ENCODE results near the gene ARG2. TPM values are rescaled to one million over a fixed set of nuclear protein-coding genes. Genes with fewer than 3 reads are reported as not detected.

Gene ARG2
- total RNA-seq = 2.0 and 2.8 TPM in 2 replicates

DNA sequence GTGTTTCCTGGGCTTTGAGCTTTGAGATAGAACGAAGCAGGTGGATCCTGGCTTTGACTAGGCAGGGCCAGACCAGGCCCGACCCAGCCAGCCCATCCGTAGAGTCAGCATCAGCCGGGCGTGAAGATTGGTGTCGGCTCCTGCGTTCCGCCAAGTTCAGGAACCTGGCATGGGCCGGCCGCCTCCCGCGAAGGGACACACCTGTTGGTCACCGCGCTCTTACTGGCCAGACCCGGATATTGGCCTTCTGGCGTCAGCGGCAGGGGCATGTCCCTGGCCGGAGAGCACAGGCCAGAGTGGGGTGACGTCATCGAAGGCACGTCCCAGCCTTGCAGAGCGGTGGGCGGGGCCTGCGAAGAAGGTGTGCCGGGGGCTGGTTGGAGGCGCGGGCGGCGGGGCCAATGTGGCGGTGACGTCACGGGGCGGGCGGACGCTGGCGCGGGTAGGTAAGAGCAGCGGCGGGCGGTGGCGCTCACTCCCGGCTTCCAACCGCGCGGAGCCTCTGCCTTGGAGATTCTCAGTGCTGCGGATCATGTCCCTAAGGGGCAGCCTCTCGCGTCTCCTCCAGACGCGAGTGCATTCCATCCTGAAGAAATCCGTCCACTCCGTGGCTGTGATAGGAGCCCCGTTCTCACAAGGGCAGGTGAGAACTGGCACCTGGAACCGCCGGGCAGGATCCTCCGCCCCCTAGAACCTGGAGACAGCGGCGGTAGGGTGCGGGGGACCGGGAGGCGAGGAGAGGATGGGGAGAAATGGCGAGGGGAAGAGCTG lies at the start of gene ARG2:
ARG2 (plus strand) TSS at position 475 of the 771 bp plus-strand sequence; CDS start at position 533, 58 bp downstream.

DNA sequence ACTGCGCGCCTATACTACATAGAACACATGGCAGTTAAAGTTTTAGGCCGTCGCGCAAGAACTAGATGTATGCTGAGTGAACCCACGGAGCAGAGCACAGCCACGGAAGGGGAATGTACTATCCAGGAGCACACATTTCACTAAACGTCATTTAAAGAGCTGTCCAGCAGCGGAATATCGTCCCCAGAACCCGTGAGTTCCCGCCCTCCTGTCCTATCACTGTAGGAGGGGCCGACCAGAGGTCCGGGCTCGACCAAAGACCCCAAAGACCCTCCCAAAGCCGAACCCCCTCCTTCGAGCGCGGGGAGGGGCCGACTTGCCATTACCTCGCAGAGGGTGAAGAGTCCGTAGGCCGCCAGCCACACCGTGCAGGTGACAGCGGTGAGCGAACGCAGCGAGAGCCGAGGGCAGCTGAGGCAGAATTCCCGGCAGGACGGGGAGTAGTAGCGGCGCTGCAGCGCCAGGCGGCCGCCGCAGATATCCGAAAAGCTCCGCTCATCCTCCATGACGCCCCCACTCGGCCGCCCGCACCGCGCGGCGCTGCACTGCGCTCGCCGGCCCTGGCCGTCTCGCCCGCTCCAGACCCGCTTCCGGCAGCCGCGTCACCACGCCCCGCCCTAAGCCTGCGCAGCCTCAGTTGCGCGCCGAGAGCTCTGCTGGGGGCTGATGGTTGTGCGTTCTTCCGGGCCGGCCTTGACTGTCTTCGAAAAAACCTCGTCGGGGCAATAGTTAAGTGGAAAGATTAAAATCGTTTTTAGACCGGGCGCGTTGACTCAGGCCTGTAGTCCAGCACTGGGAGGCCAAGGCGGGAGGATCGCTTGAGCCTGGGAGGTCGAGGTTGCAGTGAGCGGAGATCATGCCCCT lies 19.8 kb upstream of the ARG2 start, which contains the start of gene PIGH:
PIGH (minus strand) TSS at position 571 of the 864 bp plus-strand sequence; CDS start at position 506, 65 bp downstream.

DNA sequence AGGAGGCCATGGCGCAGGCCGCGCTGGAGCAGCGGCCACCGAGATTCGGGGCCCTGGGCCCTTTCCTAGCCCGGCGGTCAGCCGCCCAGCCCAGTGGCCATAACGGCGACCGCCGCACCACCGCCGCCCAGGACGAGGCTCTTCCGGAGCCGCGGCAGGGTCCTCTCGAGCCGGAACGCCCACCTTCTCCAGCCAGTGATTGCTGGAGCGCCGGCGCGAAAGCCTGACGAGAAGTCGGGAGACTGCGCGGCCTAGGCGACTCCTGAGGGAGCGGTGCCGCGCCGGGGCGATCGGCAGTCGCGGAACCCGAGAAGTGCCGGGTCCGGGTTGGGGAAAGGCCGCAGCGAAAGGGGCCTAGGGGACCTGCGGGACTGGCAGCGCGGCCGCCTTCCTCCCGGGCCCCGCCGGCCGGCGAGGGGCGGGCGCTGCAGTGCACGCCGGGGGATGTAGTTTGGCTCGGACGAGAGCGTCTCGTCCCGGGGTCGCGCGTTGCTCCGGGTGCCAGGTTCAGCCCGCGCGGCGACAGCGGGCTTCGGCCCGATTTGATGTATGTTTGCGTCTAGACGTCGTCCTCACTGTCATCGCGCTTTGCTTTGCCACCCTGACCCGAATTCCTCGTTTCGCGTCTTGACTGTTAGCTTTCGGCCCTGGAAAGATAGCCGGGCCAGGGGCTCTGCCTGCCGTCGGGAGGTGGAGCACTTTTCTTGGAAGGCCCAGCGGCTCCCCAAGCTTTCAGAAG lies 54.9 kb downstream of the ARG2 start, which contains the start of gene VTI1B:
VTI1B (minus strand) TSS at position 153 of the 739 bp plus-strand sequence; CDS start at position 10, 143 bp downstream.

DNA sequence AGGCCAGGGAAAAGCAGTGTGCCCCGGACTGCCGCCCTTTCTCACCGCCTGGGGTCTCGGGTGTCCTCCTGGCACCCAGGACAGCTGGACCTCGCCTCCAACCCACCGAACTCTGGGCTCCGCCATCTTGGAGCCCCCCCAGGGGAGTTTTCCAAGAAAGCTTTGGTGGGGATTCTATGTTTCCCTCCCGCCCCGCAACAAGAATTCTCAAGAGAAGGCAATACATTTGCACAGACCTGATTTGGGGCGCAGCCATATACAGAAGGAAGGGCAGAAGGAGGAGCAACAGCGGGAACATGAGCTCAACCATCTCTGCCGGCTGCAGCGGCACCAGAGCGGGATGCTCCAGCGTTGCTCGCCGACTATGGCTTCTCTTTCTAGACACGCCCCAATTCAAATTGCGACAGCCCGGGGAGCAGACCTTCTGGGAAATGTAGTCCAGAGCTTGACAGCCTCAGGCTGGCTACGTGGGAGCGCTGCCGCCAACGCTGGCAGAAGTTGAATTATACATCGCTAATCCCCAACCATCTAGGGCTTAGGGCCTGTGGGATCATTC lies 75.8 kb downstream of the ARG2 start, which contains the start of gene RDH11:
RDH11 (minus strand) TSS at position 371 of the 556 bp plus-strand sequence; CDS start at position 310, 61 bp downstream.

Other genes with a start within 250 kb of the ARG2 start
- gene PLEK2, start 207.8 kb upstream of the ARG2 start, total RNA-seq = 1.8 and 3.9 TPM in 2 replicates
- 3.6 TPM in 1 of 2 replicates, not detected in the other for gene TMEM229B, start 131.2 kb upstream of the ARG2 start, total RNA-seq
- gene PLEKHH1, start 86.6 kb upstream of the ARG2 start, total RNA-seq = under 0.01 TPM in 1 of 2 replicates, not detected in the other
- gene PIGH, start 19.7 kb upstream of the ARG2 start, total RNA-seq = 24.6 and 24.9 TPM in 2 replicates
- 47.5 and 53.1 TPM in 2 replicates for gene VTI1B, start 54.7 kb downstream of the ARG2 start, total RNA-seq
- gene RDH11, start 75.8 kb downstream of the ARG2 start, total RNA-seq = 78.9 and 112 TPM in 2 replicates
- gene RDH12, start 82.0 kb downstream of the ARG2 start, total RNA-seq = not detected in 2 replicates
- 6.8 and 9.0 TPM in 2 replicates for gene ZFYVE26, start 196.7 kb downstream of the ARG2 start, total RNA-seq
- gene RAD51B, start 199.9 kb downstream of the ARG2 start, total RNA-seq = 7.6 TPM in 2 replicates